Endodermal cell (in vitro differentiated cells): Measurements from ENCODE around the gene TTLL5. TPM values are rescaled to one million over a fixed set of nuclear protein-coding genes. Genes with fewer than 3 reads are reported as not detected.

Experiments used
- DNase-seq: peaks from one replicate; pipeline ENCODE4 v3.0.0-alpha.2; 2017
- H3K27ac ChIP-seq: 2 replicates; pipeline ENCODE4 v1.5.1; 2013; ENCODE audit warnings: mild to moderate bottlenecking, low read depth, low read length, moderate library complexity
- H3K27me3 ChIP-seq: 2 replicates; pipeline ENCODE4 v1.6.1; 2013; ENCODE audit warnings: mild to moderate bottlenecking, low read length, moderate library complexity; ENCODE audit not compliant: insufficient read depth, control insufficient read depth, poor library complexity, severe bottlenecking
- H3K36me3 ChIP-seq: 2 replicates; pipeline ENCODE4 v1.7.0; 2013; ENCODE audit warnings: mild to moderate bottlenecking, low read length, moderate library complexity; ENCODE audit not compliant: control insufficient read depth, insufficient read depth
- H3K4me1 ChIP-seq: one replicate; pipeline ENCODE4 v1.7.0; 2013; ENCODE audit warnings: low read length; ENCODE audit not compliant: control insufficient read depth, insufficient read depth
- H3K4me3 ChIP-seq: 2 replicates; pipeline ENCODE4 v1.5.1; 2013; ENCODE audit warnings: mild to moderate bottlenecking, low read length, moderate library complexity
- H3K9ac ChIP-seq: 2 replicates; pipeline ENCODE4 v1.6.1; 2013; ENCODE audit warnings: mild to moderate bottlenecking, low read length, moderate library complexity; ENCODE audit not compliant: poor library complexity, severe bottlenecking; ENCODE audit errors: extremely low read depth
- H3K9me3 ChIP-seq: 2 replicates; pipeline ENCODE4 v1.6.1; 2013; ENCODE audit warnings: mild to moderate bottlenecking, low read length, moderate library complexity; ENCODE audit not compliant: control insufficient read depth
- H3K27ac Mint-ChIP-seq: 2 replicates; pipeline ENCODE4 v1.8.0; 2020; ENCODE audit warnings: mixed read lengths
- H3K27me3 Mint-ChIP-seq: 2 replicates; pipeline ENCODE4 v1.8.0; 2021; ENCODE audit warnings: mild to moderate bottlenecking, mixed read lengths; ENCODE audit not compliant: insufficient read depth
- H3K36me3 Mint-ChIP-seq: 2 replicates; pipeline ENCODE4 v1.8.0; 2020; ENCODE audit warnings: low read depth, mixed read lengths
- H3K4me1 Mint-ChIP-seq: 2 replicates; pipeline ENCODE4 v1.8.0; 2020; ENCODE audit warnings: mixed read lengths
- H3K4me3 Mint-ChIP-seq: 2 replicates; pipeline ENCODE4 v1.8.0; 2020; ENCODE audit warnings: mild to moderate bottlenecking, moderate library complexity, mixed read lengths
- H3K9me3 Mint-ChIP-seq: 2 replicates; pipeline ENCODE4 v1.8.0; 2020; ENCODE audit warnings: mild to moderate bottlenecking, mixed read lengths
- WGBS, 2 experiments: methylation state at CpG; one replicate each; pipeline versions ENCODE4 v1.1.5 to v1.1.7; 2013; ENCODE audit warnings: missing lambda C conversion rate in 2 of 2, mixed read lengths in 1 of 2; ENCODE audit not compliant: insufficient coverage in 1 of 2, insufficient read length in 1 of 2; 5-methylcytosine and 5-hydroxymethylcytosine counted together
- total RNA-seq, 2 donors: library from RNA; stranded (reverse); fragmentation: NEBNext Ultra II Directional in 1 of 2; extraction: Animal tissue kit (Norgen Biotek cat#: 25700) in 1 of 2; gene quantifications; 2 replicates in 1 of 2; 3 replicates in 1 of 2; pipeline ENCODE4 v1.2.1, GENCODE V29; 2021
- TF ChIP-seq, protein P1 (sequence below): fragments of 200-600 bp; sonication (generic); conservative IDR thresholded peaks from 2 replicates; pipeline ENCODE4 v1.5.0; 2021; ENCODE audit warnings: antibody characterized with exemption, mild to moderate bottlenecking

TTLL5 gene
- total RNA-seq, 2 donors from 2014 or later = 50.5 to 54.2 TPM

DNA sequence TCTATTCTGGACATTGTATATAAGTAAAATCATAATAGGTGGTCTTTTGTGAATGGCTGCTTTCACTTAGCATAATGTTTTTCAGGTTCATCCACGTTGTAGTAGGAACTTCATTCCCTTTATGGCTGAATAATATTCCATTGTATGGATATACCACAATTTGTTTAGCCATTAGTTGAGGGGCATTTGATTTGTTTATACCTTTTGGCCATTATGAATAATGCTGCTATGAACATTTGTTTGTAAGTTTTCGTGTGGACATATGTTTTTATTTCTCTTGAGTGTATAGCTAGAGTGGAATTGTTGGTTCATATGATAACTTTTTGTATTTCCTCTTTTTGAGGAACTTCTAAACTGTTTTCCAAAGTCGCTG lies 123.3 kb downstream of the TTLL5 start:
- no peaks in the 10 kb centered on the region for H3K27me3 Mint-ChIP-seq
- no peaks in the 10 kb centered on the region for H3K27me3 ChIP-seq
- peaks cover 16% of the 10 kb centered on the region for H3K9me3 Mint-ChIP-seq
- H3K9me3 ChIP-seq = peaks cover 25% of the 10 kb centered on the region
- no peak overlapping the region for H3K4me3 ChIP-seq
- H3K9ac ChIP-seq = no peak overlapping the region
- H3K4me1 ChIP-seq = no peaks in the 10 kb centered on the region
- no peaks in the 10 kb centered on the region for H3K4me1 Mint-ChIP-seq
- DNase-seq = no peak
- peaks cover 65% of the 10 kb centered on the region for H3K36me3 Mint-ChIP-seq
- no peak overlapping the region for H3K4me3 Mint-ChIP-seq
- H3K27ac Mint-ChIP-seq = no peak overlapping the region
- 97 to 100% methylated on average over 2 to 3 of the region's 3 CpGs for WGBS, 2 experiments
- TF ChIP-seq, protein P1, sequence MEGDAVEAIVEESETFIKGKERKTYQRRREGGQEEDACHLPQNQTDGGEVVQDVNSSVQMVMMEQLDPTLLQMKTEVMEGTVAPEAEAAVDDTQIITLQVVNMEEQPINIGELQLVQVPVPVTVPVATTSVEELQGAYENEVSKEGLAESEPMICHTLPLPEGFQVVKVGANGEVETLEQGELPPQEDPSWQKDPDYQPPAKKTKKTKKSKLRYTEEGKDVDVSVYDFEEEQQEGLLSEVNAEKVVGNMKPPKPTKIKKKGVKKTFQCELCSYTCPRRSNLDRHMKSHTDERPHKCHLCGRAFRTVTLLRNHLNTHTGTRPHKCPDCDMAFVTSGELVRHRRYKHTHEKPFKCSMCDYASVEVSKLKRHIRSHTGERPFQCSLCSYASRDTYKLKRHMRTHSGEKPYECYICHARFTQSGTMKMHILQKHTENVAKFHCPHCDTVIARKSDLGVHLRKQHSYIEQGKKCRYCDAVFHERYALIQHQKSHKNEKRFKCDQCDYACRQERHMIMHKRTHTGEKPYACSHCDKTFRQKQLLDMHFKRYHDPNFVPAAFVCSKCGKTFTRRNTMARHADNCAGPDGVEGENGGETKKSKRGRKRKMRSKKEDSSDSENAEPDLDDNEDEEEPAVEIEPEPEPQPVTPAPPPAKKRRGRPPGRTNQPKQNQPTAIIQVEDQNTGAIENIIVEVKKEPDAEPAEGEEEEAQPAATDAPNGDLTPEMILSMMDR = no peak
- H3K36me3 ChIP-seq = peaks cover 50% of the 10 kb centered on the region
- H3K27ac ChIP-seq = no peak overlapping the region

DNA sequence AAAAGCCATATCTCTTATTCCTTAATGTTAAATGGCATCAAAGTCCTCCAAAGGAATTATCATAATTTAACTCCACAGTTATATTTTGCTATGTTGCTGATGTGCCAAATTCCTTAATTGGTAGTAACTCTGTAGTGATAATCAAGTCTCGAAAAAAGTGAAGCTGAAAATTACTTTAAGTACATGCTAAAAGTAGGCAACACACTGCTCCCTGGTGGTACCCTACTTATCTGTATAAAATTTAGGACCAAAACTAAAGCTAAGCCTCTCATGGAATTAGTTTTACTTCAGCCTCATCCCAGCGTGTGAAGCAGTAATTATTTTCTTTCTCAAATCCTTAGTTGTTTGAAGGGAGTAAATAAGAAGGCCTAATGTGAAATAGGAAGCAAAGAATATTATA lies 132.8 kb downstream of the TTLL5 start:
- H3K27me3 ChIP-seq = no peaks in the 10 kb centered on the region
- no peaks in the 10 kb centered on the region for H3K4me1 ChIP-seq
- H3K27me3 Mint-ChIP-seq = no peaks in the 10 kb centered on the region
- H3K9ac ChIP-seq = no peak overlapping the region
- H3K9me3 ChIP-seq = peaks cover 21% of the 10 kb centered on the region
- TF ChIP-seq, protein P1 = peak; percentile 42
- no peak overlapping the region for H3K27ac Mint-ChIP-seq
- peaks cover 41% of the 10 kb centered on the region for H3K36me3 ChIP-seq
- H3K4me3 ChIP-seq = no peak overlapping the region
- H3K4me1 Mint-ChIP-seq = no peaks in the 10 kb centered on the region
- peaks cover 24% of the 10 kb centered on the region for H3K9me3 Mint-ChIP-seq
- no peak overlapping the region for H3K27ac ChIP-seq
- no peak for DNase-seq
- no peak overlapping the region for H3K4me3 Mint-ChIP-seq
- 86 to 91% methylated on average over 1 to 2 of the region's 2 CpGs for WGBS, 2 experiments
- peaks cover 47% of the 10 kb centered on the region for H3K36me3 Mint-ChIP-seq

DNA sequence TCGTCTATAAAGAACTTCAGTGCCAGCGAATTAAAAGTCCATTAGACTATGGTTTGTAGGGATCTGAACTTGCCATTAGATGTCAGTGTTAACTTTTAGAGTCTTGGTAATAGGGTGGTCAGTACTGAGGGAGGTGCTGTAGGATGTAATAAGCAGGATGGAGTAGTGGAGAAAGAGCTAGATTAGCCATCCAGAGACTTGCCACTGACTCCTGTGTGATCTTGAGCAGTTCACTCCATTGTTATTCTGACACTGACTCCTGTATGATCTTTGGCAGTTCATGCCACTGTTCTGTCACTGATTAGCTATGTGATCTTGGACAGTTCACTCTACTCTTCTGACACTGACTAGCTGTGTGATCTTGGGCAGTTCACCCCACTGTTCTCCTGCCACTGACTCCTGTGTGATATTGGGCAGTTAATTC lies 133.6 kb downstream of the TTLL5 start:
- no peaks in the 10 kb centered on the region for H3K4me1 ChIP-seq
- TF ChIP-seq, protein P1 = peak; percentile 33

More for the DNA sequence above, 133.6 kb downstream of the TTLL5 start:
- Histone ChIP-seq H3K9ac (no peak overlapping the region), H3K4me3 (no peak overlapping the region), H3K36me3 (peaks cover 35% of the 10 kb centered on the region), H3K27ac (no peak overlapping the region), H3K27me3 (no peaks in the 10 kb centered on the region), H3K9me3 (peaks cover 21% of the 10 kb centered on the region)
- 86 to 87% methylated on average over 2 of the region's 2 CpGs for WGBS, 2 experiments
- peaks cover 50% of the 10 kb centered on the region for H3K36me3 Mint-ChIP-seq
- H3K4me1 Mint-ChIP-seq = peaks cover 5% of the 10 kb centered on the region
- no peak overlapping the region for H3K4me3 Mint-ChIP-seq
- no peaks in the 10 kb centered on the region for H3K27me3 Mint-ChIP-seq
- no peak for DNase-seq
- H3K27ac Mint-ChIP-seq = no peak overlapping the region
- peaks cover 25% of the 10 kb centered on the region for H3K9me3 Mint-ChIP-seq
